ENCODE measurements around the gene PCDHB13.

GRCh38 chr5:141192110-141192725 is 21.5 kb upstream of the PCDHB13 start, which contains the start of gene PCDHB10:
- TF ChIP-seq CTCF (IDR thresholded peaks at IDR 0.05), result no peak
- TF ChIP-seq POLR2A (IDR thresholded peaks at IDR 0.05), result no peak
